CD4-positive, alpha-beta T cell treated with Interferon alpha-2 for 1 hour (primary cell): ENCODE measurements around the gene MAGED4B.
"Not testable (repeated sequence)": the region's sequence is repeated elsewhere in the genome, so short reads cannot be mapped to it uniquely, and the experiment has no call there.

ENCODE experiments used
- DNase-seq, 2 donors: peaks; one replicate each; pipeline ENCODE4 v3.0.0-alpha.2; 2020 to 2022

MAGED4B gene

DNA sequence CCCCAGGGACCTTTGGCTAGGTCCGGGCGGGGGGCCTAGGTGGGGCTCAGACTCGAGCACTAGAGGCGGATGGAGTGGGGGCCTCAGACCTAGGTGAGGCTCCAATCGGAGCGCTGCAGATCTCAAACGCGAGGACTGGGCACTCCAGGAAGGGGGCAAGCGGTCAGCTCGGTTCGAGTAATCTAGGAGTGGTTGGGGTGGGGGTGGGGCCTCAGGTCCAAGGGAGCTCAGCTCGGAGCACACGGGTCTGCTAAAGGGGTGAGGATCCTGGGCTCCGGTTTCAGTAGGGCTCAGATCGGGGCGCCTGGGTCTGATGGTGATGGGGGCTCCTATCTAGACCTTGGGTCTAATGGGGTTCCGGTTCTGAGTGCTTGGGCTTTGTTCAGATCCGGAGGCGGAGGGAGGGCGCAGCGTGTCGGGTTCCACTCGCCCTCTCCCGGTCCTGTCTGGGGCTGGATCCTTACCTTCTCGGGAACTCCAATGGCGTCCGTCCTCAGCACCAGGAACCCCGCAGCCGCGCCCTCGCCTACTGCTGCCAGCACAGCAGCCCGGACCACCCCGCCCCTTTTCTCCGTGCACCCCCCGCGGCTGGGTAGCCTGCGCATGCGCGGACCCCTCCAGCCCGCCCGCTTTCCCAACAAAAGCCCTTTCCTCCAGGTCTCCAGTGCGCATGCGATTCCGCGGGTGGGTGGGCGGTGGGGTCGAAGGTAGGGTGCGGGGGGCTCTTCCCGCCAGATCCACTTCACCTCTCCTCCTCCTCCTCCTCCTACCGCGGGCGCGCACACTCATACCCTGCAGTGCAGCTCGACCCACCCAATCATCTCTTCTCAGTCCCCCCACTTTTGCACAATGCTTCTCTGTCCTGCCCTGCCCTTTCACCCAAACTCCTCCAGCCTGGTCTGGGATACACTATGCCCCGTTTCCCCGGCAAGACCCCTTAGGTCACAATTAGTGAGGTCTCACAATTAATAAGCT, at the start of gene MAGED4B:
TSS of gene MAGED4B (minus strand) at position 518 of the 975 bp plus-strand sequence. CDS start 1,011 bp downstream, outside the sequence.
- DNase-seq: not testable (repeated sequence)

DNA sequence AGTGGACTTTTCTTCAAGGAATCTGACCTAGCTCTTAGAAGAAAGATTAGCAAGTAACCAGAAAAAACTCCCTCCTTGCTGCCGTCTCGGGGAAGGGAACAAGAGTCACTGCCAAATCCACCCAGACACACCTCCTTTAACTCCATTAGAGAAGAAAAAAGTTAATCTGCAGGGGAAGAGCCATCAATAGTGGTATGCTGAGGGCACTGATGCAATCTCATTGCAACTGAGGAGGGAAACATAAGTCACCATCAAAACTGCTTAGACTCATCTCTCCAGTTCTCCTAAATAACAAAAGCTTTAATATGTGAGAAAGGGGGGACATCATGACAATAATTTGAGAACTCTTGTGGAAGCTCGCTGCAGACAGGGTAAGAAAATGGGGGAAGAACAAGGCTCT, 49.3 kb upstream of the MAGED4B start:
- DNase-seq: no peak

GRCh38 chrX:52082578-52082977, 13.6 kb upstream of the MAGED4B start:
- no peak for DNase-seq

- no peak for DNase-seq
These were observed 9.1 kb upstream of the MAGED4B start for GRCh38 chrX:52078131-52078530.

GRCh38 chrX:52042288-52042687, 26.7 kb downstream of the MAGED4B start:
- DNase-seq: not testable (repeated sequence)

GRCh38 chrX:52034211-52034610, 34.8 kb downstream of the MAGED4B start:
- DNase-seq: no peak

DNA sequence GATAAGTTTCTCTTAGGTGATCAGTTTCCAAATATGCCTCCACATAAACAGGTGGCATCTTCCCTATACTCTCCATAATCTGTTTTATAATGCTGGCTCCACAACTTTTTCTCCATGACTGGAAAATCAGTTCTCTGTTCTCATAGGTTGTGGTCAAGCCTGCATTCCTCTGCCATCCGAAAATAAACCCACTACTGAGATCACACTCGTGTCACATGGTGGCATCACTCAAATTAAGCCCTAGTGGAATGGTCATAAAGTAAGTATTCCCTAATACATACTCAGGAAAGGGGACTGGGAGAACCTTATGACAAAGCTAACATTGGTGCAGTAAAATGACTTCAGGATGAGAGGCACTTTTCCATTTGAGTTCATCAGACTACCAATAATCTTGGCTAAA, 37.6 kb downstream of the MAGED4B start:
- no peak for DNase-seq

DNA sequence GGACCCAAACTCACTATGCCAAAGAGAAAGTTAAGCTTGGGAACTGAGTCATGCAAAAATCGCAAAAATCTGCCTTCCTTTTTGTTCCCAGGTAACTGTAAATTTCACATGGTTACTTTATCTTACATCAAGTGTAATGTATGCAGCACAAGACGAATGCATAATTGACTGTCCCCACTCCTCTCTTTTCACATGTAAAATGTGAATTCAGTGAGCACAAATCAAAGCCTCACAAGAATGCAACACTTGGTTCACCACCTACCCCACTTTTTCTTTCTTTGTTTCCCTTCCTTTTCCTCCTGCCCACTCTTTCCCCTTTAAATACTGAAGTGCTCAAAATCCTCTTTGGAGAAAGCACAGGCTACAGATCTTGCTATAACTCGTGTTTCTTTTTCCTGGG, 53.2 kb downstream of the MAGED4B start:
- DNase-seq: no peak
